Caco-2 (cell line): ENCODE data around the gene EFHC2. TPM values are rescaled to one million over a fixed set of nuclear protein-coding genes. Genes with fewer than 3 reads are reported as not detected.

Experiments used
- BruUV-seq: library from RNA; stranded (reverse); fragments of 400-500 nt; replicated peaks from 2 replicates; lab custom pipeline; 2021; lab: Mats Ljungman, UMichigan
- CTCF ChIA-PET: fragments of 300-600 bp; sonication (Branson Sonifier 250); formaldehyde crosslinking; loops from one replicate; lab custom pipeline; 2022; ENCODE audit warnings: antibody characterized with exemption; lab: Charles Lee
- POLR2A ChIA-PET: fragments of 300-600 bp; sonication (Branson Sonifier 250); formaldehyde crosslinking; loops from one replicate; lab custom pipeline; 2022; ENCODE audit warnings: antibody characterized with exemption; lab: Charles Lee
- DNase-seq, 2 experiments: peaks; one replicate each; pipeline versions ENCODE4 v3.0.0 to v3.0.0-alpha.2; 2020 to 2022
- H3K27me3 ChIP-seq: replicated peaks from 2 replicates; pipeline ENCODE4 v1.6.0; 2011; ENCODE audit warnings: low read length; ENCODE audit not compliant: control insufficient read depth, insufficient read depth
- H3K36me3 ChIP-seq: 2 replicates; pipeline ENCODE4 v1.5.1; 2011; ENCODE audit warnings: low read length; ENCODE audit not compliant: control insufficient read depth, insufficient read depth
- H3K4me1 ChIP-seq: fragments of 250-450 bp; sonication (Bioruptor Pico); 2 replicates; pipeline ENCODE4 v1.5.1; 2020; ENCODE audit warnings: mild to moderate bottlenecking
- H3K4me3 ChIP-seq: 2 replicates; pipeline ENCODE4 v1.5.1; 2011; ENCODE audit warnings: low read depth, mild to moderate bottlenecking, control low read depth, low read length
- H3K9me3 ChIP-seq: fragments of 250-450 bp; sonication (Bioruptor Pico); 2 replicates; pipeline ENCODE4 v1.5.1; 2020; ENCODE audit warnings: mild to moderate bottlenecking, moderate library complexity
- H3K27ac Mint-ChIP-seq: one replicate; pipeline ENCODE4 v1.8.0; 2022; ENCODE audit warnings: mixed read lengths; ENCODE audit not compliant: unreplicated experiment
- H3K27me3 Mint-ChIP-seq: one replicate; pipeline ENCODE4 v1.8.0; 2022; ENCODE audit warnings: mixed read lengths; ENCODE audit not compliant: insufficient read depth, unreplicated experiment
- H3K36me3 Mint-ChIP-seq: one replicate; pipeline ENCODE4 v1.8.0; 2022; ENCODE audit warnings: mild to moderate bottlenecking, mixed read lengths; ENCODE audit not compliant: insufficient read depth, unreplicated experiment
- H3K4me1 Mint-ChIP-seq: one replicate; pipeline ENCODE4 v1.8.0; 2022; ENCODE audit warnings: low read depth, mixed read lengths; ENCODE audit not compliant: unreplicated experiment
- H3K4me3 Mint-ChIP-seq: one replicate; pipeline ENCODE4 v1.8.0; 2022; ENCODE audit warnings: mild to moderate bottlenecking, moderate library complexity, mixed read lengths; ENCODE audit not compliant: unreplicated experiment
- H3K9me3 Mint-ChIP-seq: one replicate; pipeline ENCODE4 v1.8.0; 2022; ENCODE audit warnings: mixed read lengths; ENCODE audit not compliant: unreplicated experiment
- CTCF ChIP-seq, 2 experiments: fragments of 200-600 bp in 1 of 2; IDR thresholded peaks; 1 replicate in 1 of 2; 2 replicates in 1 of 2; pipeline versions ENCODE4 v1.5.1 to v1.8.0; 2011 to 2022; ENCODE audit warnings: antibody characterized with exemption in 1 of 2, control low read depth in 1 of 2, inconsistent platforms in 1 of 2, low read depth in 1 of 2, low read length in 1 of 2, mild to moderate bottlenecking in 1 of 2, moderate library complexity in 1 of 2; ENCODE audit not compliant: insufficient read depth in 1 of 2, severe bottlenecking in 1 of 2, unreplicated experiment in 1 of 2
- intact Hi-C: fragments of 100-400 bp; cut with micrococcal nuclease; formaldehyde crosslinking; loops from one replicate; pipeline ENCODE4 v1.10.0; 2022; ENCODE audit not compliant: unreplicated experiment
- total RNA-seq: library from RNA; stranded (reverse); gene quantifications from 2 replicates; pipeline ENCODE4 v1.2.3, GENCODE V29; 2022

Gene EFHC2
- total RNA-seq, 1 experiment from 2014 or later, result not detected

- BruUV-seq, result no TSS peak
- DNase-seq, result no peak
- H3K4me3 Mint-ChIP-seq, result no peak overlapping the region
- no peaks in the 10 kb centered on the region for H3K9me3 Mint-ChIP-seq
- Histone ChIP-seq H3K27me3 (no peaks in the 10 kb centered on the region), H3K4me3 (no peak overlapping the region), H3K36me3 (no peaks in the 10 kb centered on the region), H3K4me1 (no peaks in the 10 kb centered on the region), H3K9me3 (no peaks in the 10 kb centered on the region)
- H3K36me3 Mint-ChIP-seq, result peaks cover 6% of the 10 kb centered on the region
- intact Hi-C loops, result no loop called here
- H3K27me3 Mint-ChIP-seq, result no peaks in the 10 kb centered on the region
- CTCF ChIA-PET, result no interaction called here
- no peaks in the 10 kb centered on the region for H3K4me1 Mint-ChIP-seq
- POLR2A ChIA-PET, result no interaction called here
- H3K27ac Mint-ChIP-seq, result no peak overlapping the region
- TF ChIP-seq CTCF (IDR thresholded peaks at IDR 0.05; ENCODE audit: insufficient read depth in 1 of 2, low read depth in 1 of 2, low read length in 1 of 2, severe bottlenecking in 1 of 2, unreplicated experiment in 1 of 2), result no peak
Observed at GRCh38 chrX:44099366-44099765, 244.1 kb downstream of the EFHC2 start.

Other genes starting within 250 kb of the EFHC2 start
- gene FUNDC1, start 199.2 kb upstream of the EFHC2 start, total RNA-seq, result 18.6 and 21.5 TPM in 2 replicates